MM.1S (cell line): ENCODE results near the gene HIPK4.

ENCODE experiments used
- DNase-seq: peaks from one replicate; pipeline ENCODE4 v3.0.0-alpha.2; 2015
- H2AFZ ChIP-seq: fragments of 300-600 bp; sonication (generic); 2 replicates; pipeline ENCODE4 v1.6.0; 2016; ENCODE audit warnings: antibody characterized with exemption, low read length
- H3F3A ChIP-seq: fragments of 300-600 bp; sonication (generic); 2 replicates; pipeline ENCODE4 v1.6.1; 2016; ENCODE audit warnings: mild to moderate bottlenecking, antibody characterized with exemption, low read length, moderate library complexity, mixed read lengths; ENCODE audit not compliant: insufficient read depth
- H3K27ac ChIP-seq: fragments of 300-600 bp; sonication (generic); 2 replicates; pipeline ENCODE4 v1.5.1; 2016; ENCODE audit warnings: mild to moderate bottlenecking, low read length
- H3K27me3 ChIP-seq: fragments of 300-600 bp; sonication (generic); replicated peaks from 2 replicates; pipeline ENCODE4 v1.6.0; 2016; ENCODE audit warnings: low read length; ENCODE audit not compliant: insufficient read depth
- H3K36me3 ChIP-seq: fragments of 300-600 bp; sonication (generic); replicated peaks from 2 replicates; pipeline ENCODE4 v1.6.1; 2016; ENCODE audit warnings: mild to moderate bottlenecking, low read length, mixed read lengths; ENCODE audit not compliant: insufficient read depth
- H3K4me1 ChIP-seq: fragments of 300-600 bp; sonication (generic); 2 replicates; pipeline ENCODE4 v1.6.1; 2016; ENCODE audit warnings: low read length, mixed read lengths
- H3K4me2 ChIP-seq: fragments of 300-600 bp; sonication (generic); 2 replicates; pipeline ENCODE4 v1.6.0; 2016; ENCODE audit warnings: low read depth, low read length
- H3K4me3 ChIP-seq: fragments of 300-600 bp; sonication (generic); 2 replicates; pipeline ENCODE4 v1.5.1; 2016; ENCODE audit warnings: low read length, mixed read lengths
- H3K79me2 ChIP-seq: fragments of 300-600 bp; sonication (generic); 2 replicates; pipeline ENCODE4 v1.6.1; 2016; ENCODE audit warnings: mixed run types, low read length, mixed read lengths
- H3K9ac ChIP-seq: fragments of 300-600 bp; sonication (generic); 2 replicates; pipeline ENCODE4 v1.6.1; 2016; ENCODE audit warnings: low read length, mixed read lengths
- H3K9me2 ChIP-seq: fragments of 300-600 bp; sonication (generic); replicated peaks from 2 replicates; pipeline ENCODE4 v1.6.1; 2016; ENCODE audit warnings: mild to moderate bottlenecking, low read length, mixed read lengths; ENCODE audit not compliant: insufficient read depth
- H3K9me3 ChIP-seq: fragments of 300-600 bp; sonication (generic); replicated peaks from 2 replicates; pipeline ENCODE4 v1.6.1; 2016; ENCODE audit warnings: mild to moderate bottlenecking, low read length, mixed read lengths; ENCODE audit not compliant: insufficient read depth
- H4K20me1 ChIP-seq: fragments of 300-600 bp; sonication (generic); 2 replicates; pipeline ENCODE4 v1.6.1; 2016; ENCODE audit warnings: mild to moderate bottlenecking, low read length, moderate library complexity, mixed read lengths; ENCODE audit not compliant: insufficient read depth
- CTCF ChIP-seq: fragments of 300-600 bp; sonication (generic); IDR thresholded peaks from 2 replicates; pipeline ENCODE4 v1.5.1; 2016; ENCODE audit warnings: antibody characterized with exemption, low read length, mixed read lengths
- EZH2 ChIP-seq: fragments of 300-600 bp; sonication (generic); optimal IDR thresholded peaks from 2 replicates; pipeline ENCODE3; 2017; ENCODE audit warnings: low read depth, mild to moderate bottlenecking, antibody characterized with exemption, low read length, mixed read lengths
- EZH2phosphoT487 ChIP-seq: fragments of 300-600 bp; sonication (generic); IDR thresholded peaks from 2 replicates; pipeline ENCODE4 v1.6.1; 2018; ENCODE audit warnings: antibody characterized with exemption, low read length

HIPK4 gene

GRCh38 chr19:40344422-40344821, 45.6 kb downstream of the HIPK4 start:
- H3K4me2 ChIP-seq: no peak overlapping the region
- peaks cover 4% of the 10 kb centered on the region; the same call in 1 of the 2 replicates for H3K4me1 ChIP-seq
- H4K20me1 ChIP-seq: no peaks in the 10 kb centered on the region
- no peaks in the 10 kb centered on the region for H3K27me3 ChIP-seq
- H3K79me2 ChIP-seq: peaks cover 51% of the 10 kb centered on the region
- no peaks in the 10 kb centered on the region for H3K36me3 ChIP-seq
- no peak overlapping the region for H3K9ac ChIP-seq
- no peak overlapping the region for H3K4me3 ChIP-seq
- no peaks in the 10 kb centered on the region for H3K9me2 ChIP-seq
- DNase-seq: no peak
- H3K27ac ChIP-seq: no peak overlapping the region
- no peak overlapping the region for H2AFZ ChIP-seq
- TF ChIP-seq CTCF (no peak), EZH2 (no peak), EZH2phosphoT487 (no peak)
- no peaks in the 10 kb centered on the region for H3K9me3 ChIP-seq
- H3F3A ChIP-seq: no peaks in the 10 kb centered on the region

- no peak for DNase-seq
- no peak overlapping the region for H3K27ac ChIP-seq
- TF ChIP-seq EZH2phosphoT487: no peak
- TF ChIP-seq CTCF: no peak
- TF ChIP-seq EZH2: no peak
- no peaks in the 10 kb centered on the region; the same call in 1 of the 2 replicates for H3K36me3 ChIP-seq
- peaks cover 52% of the 10 kb centered on the region for H3K79me2 ChIP-seq
- peaks cover 4% of the 10 kb centered on the region; the same call in 1 of the 2 replicates for H3K4me1 ChIP-seq
- H3F3A ChIP-seq: no peaks in the 10 kb centered on the region
- H3K27me3 ChIP-seq: no peaks in the 10 kb centered on the region
- no peak overlapping the region for H3K4me2 ChIP-seq
- H3K9ac ChIP-seq: no peak overlapping the region
- H4K20me1 ChIP-seq: no peaks in the 10 kb centered on the region
- H2AFZ ChIP-seq: no peak overlapping the region
- no peaks in the 10 kb centered on the region for H3K9me2 ChIP-seq
- H3K4me3 ChIP-seq: no peak overlapping the region
- H3K9me3 ChIP-seq: no peaks in the 10 kb centered on the region
Observed at GRCh38 chr19:40342644-40343311, 47.2 kb downstream of the HIPK4 start.

GRCh38 chr19:40341601-40342482, 48.1 kb downstream of the HIPK4 start:
- H3K9ac ChIP-seq: no peak overlapping the region
- no peak overlapping the region for H2AFZ ChIP-seq
- DNase-seq: no peak
- no peak overlapping the region for H3K27ac ChIP-seq
- no peaks in the 10 kb centered on the region; the same call in 1 of the 2 replicates for H3K36me3 ChIP-seq
- no peaks in the 10 kb centered on the region for H3K9me2 ChIP-seq
- no peaks in the 10 kb centered on the region for H3F3A ChIP-seq
- H3K4me3 ChIP-seq: no peak overlapping the region
- H3K9me3 ChIP-seq: no peaks in the 10 kb centered on the region
- H3K4me2 ChIP-seq: no peak overlapping the region
- peaks cover 1% of the 10 kb centered on the region; the same call in 1 of the 2 replicates for H3K4me1 ChIP-seq
- H4K20me1 ChIP-seq: no peaks in the 10 kb centered on the region
- no peaks in the 10 kb centered on the region for H3K27me3 ChIP-seq
- no peak for TF ChIP-seq EZH2phosphoT487
- TF ChIP-seq EZH2: no peak
- no peak for TF ChIP-seq CTCF
- peaks cover 50% of the 10 kb centered on the region for H3K79me2 ChIP-seq
